ENCODE measurements around the gene NCKAP5. TPM values are rescaled to one million over a fixed set of nuclear protein-coding genes. Genes with fewer than 3 reads are reported as not detected.

NCKAP5 gene
- total and polyA plus RNA-seq, 2 of the 8 experiments (the other 6 are each of a cell fraction or from before 2014, with no cell fraction given) = 0.27 to 0.86 TPM

GRCh38 chr2:133517876-133518275 is 50.4 kb downstream of the NCKAP5 start:
- TF ChIP-seq RAD21 (IDR thresholded peaks at IDR 0.05 in 1 of 2, conservative IDR thresholded peaks at IDR 0.05 in 1 of 2; ENCODE audit: low read depth in 2 of 2, low read length in 2 of 2) (no peak), SIX5 (IDR thresholded peaks at IDR 0.05; ENCODE audit: low read depth, low read length) (no peak), RFX5 (IDR thresholded peaks at IDR 0.05; ENCODE audit: borderline replicate concordance, low read depth, low read length) (no peak), KDM4A (IDR thresholded peaks at IDR 0.05; ENCODE audit: low read depth, low read length, severe bottlenecking) (no peak), EZH2 (IDR thresholded peaks at IDR 0.05; ENCODE audit: low read depth, low read length, severe bottlenecking) (no peak), ASH2L (IDR thresholded peaks at IDR 0.05; ENCODE audit: low read length) (no peak), SP1 (IDR thresholded peaks at IDR 0.05; ENCODE audit: low read depth, low read length) (no peak), TEAD4 (IDR thresholded peaks at IDR 0.05; ENCODE audit: low read depth, low read length) (no peak), GABPA (IDR thresholded peaks at IDR 0.05; ENCODE audit: borderline replicate concordance, insufficient read depth, low read length) (no peak), POLR2A (IDR thresholded peaks at IDR 0.05; ENCODE audit: control extremely low read depth in 1 of 2, low read depth in 2 of 2, low read length in 2 of 2) (no peak), TBP (IDR thresholded peaks at IDR 0.05; ENCODE audit: low read depth, low read length) (no peak), JUN (IDR thresholded peaks at IDR 0.05; ENCODE audit: low read depth, low read length) (no peak), KDM1A (IDR thresholded peaks at IDR 0.05; ENCODE audit: borderline replicate concordance, low read length) (no peak)
- no peak overlapping the region for H4K91ac ChIP-seq (replicated peaks; ENCODE audit: insufficient read length, low read length)
- no peak overlapping the region for H3K4me3 ChIP-seq (ENCODE audit: extremely low read depth in 1 of 4, insufficient read depth in 2 of 4, low read depth in 3 of 4, low read length in 4 of 4)
- no peak overlapping the region for H3K9ac ChIP-seq (replicated peaks in 1 of 4; ENCODE audit: extremely low read depth in 1 of 4, low read depth in 3 of 4, low read length in 3 of 4)
- H2AK5ac ChIP-seq (ENCODE audit: low read depth, low read length) = no peak overlapping the region
- H3K79me1 ChIP-seq (ENCODE audit: low read depth, low read length) = no peaks in the 10 kb centered on the region
- H3K36me3 ChIP-seq (ENCODE audit: control insufficient read depth in 2 of 4, insufficient read depth in 4 of 4, low read length in 3 of 4) = no peaks in the 10 kb centered on the region
- H3K4me1 ChIP-seq (replicated peaks in 1 of 4; ENCODE audit: control insufficient read depth in 3 of 4, insufficient read depth in 4 of 4, low read length in 3 of 4) = no peaks in the 10 kb centered on the region
- ChIA-PET CTCF (ENCODE audit: partially characterized antibody) (interaction anchor here (0.7 to 3.3 kb wide), 9 partner anchors 14 to 616 kb away, joined by 3 to 42 read pairs (median 3); no protein-coding TSS in a partner anchor), POLR2A (ENCODE audit: partially characterized antibody) (no interaction called here)
- no peak overlapping the region for H2BK15ac ChIP-seq (ENCODE audit: low read length)
- no peak overlapping the region for H2BK120ac ChIP-seq (replicated peaks; ENCODE audit: low read depth, low read length)
- H3K79me2 ChIP-seq (ENCODE audit: control insufficient read depth in 1 of 2, insufficient read depth in 2 of 2, low read length in 2 of 2) = no peaks in the 10 kb centered on the region
- no peaks in the 10 kb centered on the region for H3K9me3 ChIP-seq (ENCODE audit: insufficient read depth in 2 of 2, low read depth in 1 of 2, low read length in 1 of 2)
- no peak for FAIRE-seq
- no peak overlapping the region for H2AFZ ChIP-seq (ENCODE audit: low read length)
- H3K27ac ChIP-seq (ENCODE audit: low read depth, low read length) = no peak overlapping the region
- no peak overlapping the region for H3K18ac ChIP-seq (ENCODE audit: extremely low read depth, low read length)
- no peak overlapping the region for H3K14ac ChIP-seq (ENCODE audit: insufficient read length)
- no peak for DNase-seq (ENCODE audit: low read depth in 1 of 2, low spot score in 2 of 2)
- no peak overlapping the region for H4K5ac ChIP-seq (ENCODE audit: insufficient read length, low read depth, low read length)
- no peak overlapping the region for H4K8ac ChIP-seq (ENCODE audit: extremely low read depth, insufficient read depth, low read length)
- H3K4me2 ChIP-seq (ENCODE audit: insufficient read depth in 1 of 2, low read depth in 2 of 2, low read length in 2 of 2) = no peak overlapping the region
- no peak overlapping the region for H2BK12ac ChIP-seq (ENCODE audit: low read depth, low read length)
- H3K23ac ChIP-seq (ENCODE audit: insufficient read length) = no peak overlapping the region
- H2BK5ac ChIP-seq (ENCODE audit: low read depth, low read length) = no peak overlapping the region
- WGBS, 2 experiments (ENCODE audit: extremely low coverage in 1 of 2, insufficient coverage in 1 of 2, insufficient read length in 1 of 2, insufficient replicate concordance in 2 of 2, low coverage in 1 of 2, low lambda C conversion rate in 2 of 2, missing lambda C conversion rate in 1 of 2) = 93% methylated on average over 3 of the region's 3 CpGs; no CpG with 5 or more reads in 1 of the 2 experiments
- H4K20me1 ChIP-seq (replicated peaks in 1 of 2; ENCODE audit: control insufficient read depth in 1 of 2, insufficient read depth in 2 of 2, low read length in 2 of 2) = no peaks in the 10 kb centered on the region
- H3K4ac ChIP-seq (replicated peaks; ENCODE audit: insufficient read length, low read depth, low read length) = no peak overlapping the region
- peaks cover 12 to 25% (median 18%) of the 10 kb centered on the region in 4 experiments for H3K27me3 ChIP-seq (replicated peaks in 1 of 4; ENCODE audit: control insufficient read depth in 3 of 4, extremely low read depth in 1 of 4, insufficient read depth in 3 of 4, low read length in 3 of 4)
- H3K56ac ChIP-seq (replicated peaks; ENCODE audit: insufficient read length, low read depth, low read length) = no peak overlapping the region
- H3K23me2 ChIP-seq (ENCODE audit: low read depth, low read length) = peaks cover 2% of the 10 kb centered on the region; the same call in 1 of the 2 replicates
- no peak overlapping the region for H2BK20ac ChIP-seq (ENCODE audit: low read length)
